ENCODE data around the gene TTC17. TPM values are rescaled to one million over a fixed set of nuclear protein-coding genes. Genes with fewer than 3 reads are reported as not detected.

TTC17 gene
- total RNA-seq, 1 donor from 2014 or later, result 93.7 TPM

DNA sequence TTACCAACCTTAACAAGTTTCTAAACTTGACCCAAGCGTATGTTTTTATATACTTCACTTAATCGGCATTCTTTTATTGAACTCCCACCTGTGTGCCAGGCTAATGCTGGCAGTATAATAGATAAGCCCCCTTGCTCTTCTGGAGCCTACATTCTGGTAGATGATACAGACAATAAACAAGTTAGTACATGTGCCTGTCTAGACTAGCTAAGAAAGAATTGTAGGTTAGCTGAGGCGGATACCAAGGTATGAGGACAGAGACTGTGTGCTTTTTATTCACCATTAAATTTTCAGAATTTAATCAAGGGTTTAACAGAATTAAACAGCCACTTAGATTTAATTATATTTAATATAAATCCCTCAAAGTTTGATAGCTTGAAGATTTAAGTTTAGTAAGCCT, 45.7 kb downstream of the TTC17 start:
- Mint-ChIP-seq H3K27me3 (ENCODE audit: unreplicated experiment) (no peaks in the 10 kb centered on the region), H3K36me3 (ENCODE audit: unreplicated experiment) (peaks cover 50% of the 10 kb centered on the region), H3K4me1 (ENCODE audit: unreplicated experiment) (no peaks in the 10 kb centered on the region), H3K4me3 (ENCODE audit: unreplicated experiment) (no peak overlapping the region), H3K27ac (ENCODE audit: unreplicated experiment) (no peak overlapping the region), H3K9me3 (ENCODE audit: unreplicated experiment) (no peaks in the 10 kb centered on the region)
- DNase-seq (ENCODE audit: extremely low spot score, unreplicated experiment), result no peak
- TF ChIP-seq, protein P1, sequence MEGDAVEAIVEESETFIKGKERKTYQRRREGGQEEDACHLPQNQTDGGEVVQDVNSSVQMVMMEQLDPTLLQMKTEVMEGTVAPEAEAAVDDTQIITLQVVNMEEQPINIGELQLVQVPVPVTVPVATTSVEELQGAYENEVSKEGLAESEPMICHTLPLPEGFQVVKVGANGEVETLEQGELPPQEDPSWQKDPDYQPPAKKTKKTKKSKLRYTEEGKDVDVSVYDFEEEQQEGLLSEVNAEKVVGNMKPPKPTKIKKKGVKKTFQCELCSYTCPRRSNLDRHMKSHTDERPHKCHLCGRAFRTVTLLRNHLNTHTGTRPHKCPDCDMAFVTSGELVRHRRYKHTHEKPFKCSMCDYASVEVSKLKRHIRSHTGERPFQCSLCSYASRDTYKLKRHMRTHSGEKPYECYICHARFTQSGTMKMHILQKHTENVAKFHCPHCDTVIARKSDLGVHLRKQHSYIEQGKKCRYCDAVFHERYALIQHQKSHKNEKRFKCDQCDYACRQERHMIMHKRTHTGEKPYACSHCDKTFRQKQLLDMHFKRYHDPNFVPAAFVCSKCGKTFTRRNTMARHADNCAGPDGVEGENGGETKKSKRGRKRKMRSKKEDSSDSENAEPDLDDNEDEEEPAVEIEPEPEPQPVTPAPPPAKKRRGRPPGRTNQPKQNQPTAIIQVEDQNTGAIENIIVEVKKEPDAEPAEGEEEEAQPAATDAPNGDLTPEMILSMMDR (IDR thresholded peaks at IDR 0.05), result no peak

DNA sequence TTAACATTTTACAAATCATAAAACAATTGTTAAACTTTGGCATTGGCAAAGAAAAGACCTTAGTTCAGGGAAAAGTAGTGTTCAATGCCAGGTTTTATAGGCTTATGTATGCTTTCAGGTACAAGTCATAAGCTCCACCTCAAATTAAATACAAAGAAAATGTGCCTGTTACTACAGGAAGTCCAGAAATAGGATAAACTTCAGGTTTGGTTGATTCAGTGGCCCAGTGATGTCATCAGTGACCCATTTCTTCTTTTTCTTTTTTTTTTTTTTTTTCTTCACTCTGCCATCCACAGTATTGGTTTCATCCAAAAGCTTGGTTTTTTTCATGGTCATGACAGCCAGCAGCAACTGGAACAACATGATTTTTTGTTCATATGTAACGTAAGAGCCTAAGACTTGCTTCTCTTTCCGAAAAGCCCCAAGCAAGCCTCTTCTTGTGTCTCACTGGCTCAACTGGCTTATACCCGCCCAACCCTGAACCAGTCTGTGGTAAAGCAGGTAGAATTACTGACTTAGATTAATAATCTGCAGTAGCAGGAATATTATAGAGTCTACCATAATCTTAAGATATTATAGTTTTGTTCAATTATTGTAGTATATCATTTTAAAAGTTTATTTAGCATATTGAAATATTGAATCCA, 46.2 kb downstream of the TTC17 start:
- no peaks in the 10 kb centered on the region for H3K9me3 Mint-ChIP-seq (ENCODE audit: unreplicated experiment)
- no peaks in the 10 kb centered on the region for H3K4me1 Mint-ChIP-seq (ENCODE audit: unreplicated experiment)
- H3K27ac Mint-ChIP-seq (ENCODE audit: unreplicated experiment), result no peak overlapping the region
- TF ChIP-seq, protein P1 (IDR thresholded peaks at IDR 0.05), result no peak
- H3K36me3 Mint-ChIP-seq (ENCODE audit: unreplicated experiment), result peaks cover 49% of the 10 kb centered on the region
- H3K27me3 Mint-ChIP-seq (ENCODE audit: unreplicated experiment), result no peaks in the 10 kb centered on the region
- no peak for DNase-seq (ENCODE audit: extremely low spot score, unreplicated experiment)
- no peak overlapping the region for H3K4me3 Mint-ChIP-seq (ENCODE audit: unreplicated experiment)

DNA sequence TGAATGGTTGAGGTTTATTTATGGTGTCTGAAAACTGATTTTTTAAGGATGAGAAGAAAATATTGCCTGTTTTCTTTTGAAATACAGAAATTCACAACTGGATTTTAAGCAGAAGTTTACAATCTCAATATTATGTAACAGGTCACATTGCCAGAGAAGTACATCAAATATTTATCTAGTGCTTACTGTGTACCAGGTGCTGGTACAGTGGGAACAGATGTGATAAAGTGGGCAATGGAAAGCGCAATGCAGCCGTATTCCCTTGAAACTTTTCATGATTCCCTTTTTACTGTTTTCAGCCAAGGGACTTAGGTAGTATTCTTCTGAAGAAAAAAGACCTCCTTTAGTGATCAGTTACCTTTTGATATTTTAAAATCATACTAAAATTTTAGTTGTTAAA, 49.6 kb downstream of the TTC17 start:
- no peaks in the 10 kb centered on the region for H3K27me3 Mint-ChIP-seq (ENCODE audit: unreplicated experiment)
- no peaks in the 10 kb centered on the region for H3K4me1 Mint-ChIP-seq (ENCODE audit: unreplicated experiment)
- TF ChIP-seq, protein P1 (IDR thresholded peaks at IDR 0.05), result no peak
- H3K4me3 Mint-ChIP-seq (ENCODE audit: unreplicated experiment), result no peak overlapping the region
- no peak for DNase-seq (ENCODE audit: extremely low spot score, unreplicated experiment)
- H3K36me3 Mint-ChIP-seq (ENCODE audit: unreplicated experiment), result peaks cover 47% of the 10 kb centered on the region
- H3K27ac Mint-ChIP-seq (ENCODE audit: unreplicated experiment), result no peak overlapping the region
- no peaks in the 10 kb centered on the region for H3K9me3 Mint-ChIP-seq (ENCODE audit: unreplicated experiment)

DNA sequence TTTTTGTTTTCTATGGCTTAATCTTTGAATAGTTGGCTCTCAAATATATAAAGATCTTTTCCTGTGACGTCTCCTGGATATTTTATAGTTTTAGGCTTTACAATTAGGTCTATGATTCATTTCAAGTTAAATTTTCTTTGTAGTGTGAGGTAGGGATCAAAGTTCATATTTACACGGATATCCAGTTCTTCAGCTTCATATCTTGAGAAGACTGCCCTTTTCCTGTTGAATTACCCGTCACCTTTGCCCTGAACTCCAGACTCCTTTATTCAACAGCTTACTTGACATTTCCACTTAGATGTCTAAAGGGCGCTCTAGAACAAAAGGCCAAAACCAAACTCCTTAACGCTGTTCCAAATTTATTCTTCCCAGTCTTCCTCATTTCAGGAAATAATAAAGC, 51.7 kb downstream of the TTC17 start:
- Mint-ChIP-seq H3K36me3 (ENCODE audit: unreplicated experiment) (peaks cover 39% of the 10 kb centered on the region), H3K9me3 (ENCODE audit: unreplicated experiment) (no peaks in the 10 kb centered on the region), H3K27me3 (ENCODE audit: unreplicated experiment) (no peaks in the 10 kb centered on the region), H3K4me3 (ENCODE audit: unreplicated experiment) (no peak overlapping the region), H3K27ac (ENCODE audit: unreplicated experiment) (no peak overlapping the region), H3K4me1 (ENCODE audit: unreplicated experiment) (no peaks in the 10 kb centered on the region)
- no peak for DNase-seq (ENCODE audit: extremely low spot score, unreplicated experiment)
- TF ChIP-seq, protein P1 (IDR thresholded peaks at IDR 0.05), result no peak

DNA sequence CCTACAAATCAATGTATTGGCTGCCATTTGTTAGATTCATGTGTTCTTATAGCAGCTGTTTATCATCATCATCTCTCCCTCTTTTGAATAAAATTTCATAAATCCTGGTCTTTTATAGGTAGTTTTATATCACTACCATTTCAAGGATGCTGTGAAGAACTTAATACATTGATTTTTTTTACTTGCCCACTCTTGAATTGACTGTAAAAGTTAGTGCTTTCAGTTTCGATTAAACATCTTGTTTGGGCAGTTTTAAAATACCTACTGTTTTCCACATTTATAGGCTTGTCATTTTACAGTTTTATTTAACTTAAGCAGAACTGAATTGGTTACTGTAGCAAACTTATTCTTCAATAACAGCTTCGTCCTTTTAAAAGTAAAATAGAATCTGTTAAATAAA, 59.5 kb downstream of the TTC17 start:
- H3K27ac Mint-ChIP-seq (ENCODE audit: unreplicated experiment), result no peak overlapping the region
- no peaks in the 10 kb centered on the region for H3K9me3 Mint-ChIP-seq (ENCODE audit: unreplicated experiment)
- H3K36me3 Mint-ChIP-seq (ENCODE audit: unreplicated experiment), result peaks cover 9% of the 10 kb centered on the region
- no peaks in the 10 kb centered on the region for H3K27me3 Mint-ChIP-seq (ENCODE audit: unreplicated experiment)
- H3K4me3 Mint-ChIP-seq (ENCODE audit: unreplicated experiment), result no peak overlapping the region
- no peak for DNase-seq (ENCODE audit: extremely low spot score, unreplicated experiment)
- H3K4me1 Mint-ChIP-seq (ENCODE audit: unreplicated experiment), result no peaks in the 10 kb centered on the region
- TF ChIP-seq, protein P1 (IDR thresholded peaks at IDR 0.05), result no peak

Data from osteocyte (in vitro differentiated cells).